Heart left ventricle (tissue), 13 donors: ENCODE data around the gene DBH.

Source experiments
- CTCF ChIP-seq, 12 donors: fragments of 200-600 bp; sonication (generic) in 4 of 12; IDR thresholded peaks; one replicate each; pipeline versions ENCODE4 v1.5.0 to v1.8.0; 2018 to 2022; ENCODE audit warnings: antibody characterized with exemption in 12 of 12, mild to moderate bottlenecking in 5 of 12
- POLR2A ChIP-seq, 2 donors: fragments of 450-650 bp; IDR thresholded peaks; one replicate each; pipeline ENCODE4 v1.6.1; 2017; ENCODE audit warnings: antibody characterized with exemption in 2 of 2, mild to moderate bottlenecking in 2 of 2, moderate library complexity in 2 of 2
- donor health status: ischemic (EF 13 %, LVEDD 7.1; RV severe dilation, severe dysfunction).
- donor health status: DM: no; HTN: yes; CAD: no.
- donor health status: DM: no; HTN: no; CAD: no.
- donor health status: ischemic (EF 25% LVEDD 6.9; RV normal size, moderate dysfunction).
- donor health status: ischemic (EF 25% LVEDD 5.7; RV mildly dilated, moderate dysfunction).
- donor health status: ischemic (EF 35%, LVEDD 5.7; RV mildly dilated, moderate dysfunction).
- donor health status: nonischemic (EF 11% LVEDD 7.7; RV severe dilation, severe dysfunction).
- donor health status: DM: yes; HTN: yes; CAD: no.
- donor health status: PGD.
- donor health status: ischemic (EF 29% LVEDD 5.4; RV normal size, mild dysfunction).
- donor health status: nonischemic (EF 23%, LVEDD 6.1; RV moderate dilation, normal function).

- TF ChIP-seq CTCF (IDR thresholded peaks at IDR 0.05), result no peak
- TF ChIP-seq POLR2A (IDR thresholded peaks at IDR 0.05), result no peak
These were observed 50.7 kb downstream of the DBH start for GRCh38 chr9:133686642-133687575.
